GM18868 (cell line): ENCODE results near the gene NELFE.
"Not testable (repeated sequence)": the region's sequence is repeated elsewhere in the genome, so short reads cannot be mapped to it uniquely, and the experiment has no call there.

ENCODE experiments used
- ATAC-seq: cut with Tn5 transposase; IDR thresholded peaks from one replicate; pipeline ENCODE4 v1.9.1; 2021; ENCODE audit warnings: mild to moderate bottlenecking, moderate library complexity; ENCODE audit not compliant: unreplicated experiment

The NELFE gene

DNA sequence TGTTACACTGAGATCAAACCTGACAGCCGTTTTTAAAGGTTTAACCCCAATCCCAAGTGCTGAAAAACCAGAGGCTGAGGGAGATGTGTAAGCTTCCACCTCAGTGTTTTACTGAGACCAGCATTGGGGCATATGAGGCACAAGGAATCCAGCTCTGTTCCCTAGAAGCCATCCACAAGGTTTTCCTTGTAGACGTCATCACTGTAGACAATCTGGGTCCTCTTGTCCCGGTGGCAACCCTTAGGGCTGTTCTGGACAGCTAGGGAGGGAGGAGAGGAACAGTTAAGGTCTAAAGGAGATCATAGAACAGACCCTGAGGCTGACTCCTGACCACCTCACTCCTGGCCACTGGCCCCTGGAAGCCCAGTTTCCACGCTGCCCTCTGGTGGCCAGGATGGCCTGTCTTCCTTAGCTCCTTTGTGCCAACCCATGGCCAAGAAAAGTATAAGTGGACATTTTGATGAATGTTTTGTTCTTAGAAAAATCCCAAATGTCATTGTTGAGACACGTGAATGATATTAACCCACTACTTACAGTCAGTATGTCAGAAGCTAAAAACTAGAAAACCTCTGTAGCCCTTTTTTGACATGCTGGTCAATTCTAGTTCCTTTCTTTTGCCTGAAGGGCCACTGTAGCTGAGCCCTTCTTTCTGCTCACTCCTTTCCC lies 6.5 kb downstream of the NELFE start:
- ATAC-seq: no peak

DNA sequence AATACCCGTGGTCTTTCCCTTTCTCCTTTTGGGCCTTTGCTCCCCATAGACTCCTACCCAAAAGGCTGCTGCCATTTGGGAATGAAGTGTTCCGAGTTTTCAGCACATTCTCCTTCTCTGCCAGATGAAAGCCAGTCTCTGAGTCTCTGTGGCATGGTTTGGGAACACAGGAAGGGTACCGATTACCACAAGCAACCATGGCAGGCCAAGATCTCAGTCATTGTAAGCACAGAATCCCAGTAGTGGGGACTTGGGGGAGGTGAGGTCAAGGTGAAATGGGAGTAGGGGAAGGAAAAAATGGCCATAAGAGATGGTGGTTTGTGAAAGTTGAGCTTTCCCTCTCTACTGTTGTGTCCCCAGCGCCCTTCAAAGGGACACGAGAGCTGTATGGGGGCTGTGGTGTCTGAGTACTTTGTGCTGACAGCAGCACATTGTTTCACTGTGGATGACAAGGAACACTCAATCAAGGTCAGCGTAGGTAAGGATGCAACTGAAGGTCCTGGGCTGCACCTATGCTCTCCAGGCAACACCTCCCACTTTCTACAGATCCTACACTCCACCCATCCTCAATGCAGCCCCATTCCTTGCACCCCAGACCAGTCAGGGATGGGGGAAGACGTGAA lies 8.7 kb downstream of the NELFE start:
- ATAC-seq: no peak

DNA sequence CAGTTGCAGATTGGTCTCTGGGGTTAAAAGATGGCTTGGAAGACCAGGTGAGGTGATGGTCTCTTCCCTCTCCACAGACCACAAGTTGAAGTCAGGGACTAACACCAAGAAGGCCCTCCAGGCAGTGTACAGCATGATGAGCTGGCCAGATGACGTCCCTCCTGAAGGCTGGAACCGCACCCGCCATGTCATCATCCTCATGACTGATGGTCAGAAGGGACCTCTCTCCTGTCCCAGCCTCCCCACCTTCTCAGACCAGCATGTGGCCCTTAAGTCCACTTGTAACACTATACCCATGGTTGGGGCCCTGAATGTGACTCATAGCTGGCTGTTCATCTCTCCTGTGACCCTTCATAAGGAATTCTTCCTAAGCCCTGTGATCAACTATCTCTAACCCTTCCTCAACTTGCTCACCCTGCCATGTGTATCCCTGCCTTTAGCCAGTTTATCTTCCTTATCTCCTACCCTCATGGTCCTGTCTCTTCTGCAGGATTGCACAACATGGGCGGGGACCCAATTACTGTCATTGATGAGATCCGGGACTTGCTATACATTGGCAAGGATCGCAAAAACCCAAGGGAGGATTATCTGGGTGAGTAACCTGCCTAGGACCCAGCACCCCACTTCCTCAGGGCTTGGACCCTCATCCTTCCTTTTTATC lies 9.9 kb downstream of the NELFE start:
- ATAC-seq: no peak

DNA sequence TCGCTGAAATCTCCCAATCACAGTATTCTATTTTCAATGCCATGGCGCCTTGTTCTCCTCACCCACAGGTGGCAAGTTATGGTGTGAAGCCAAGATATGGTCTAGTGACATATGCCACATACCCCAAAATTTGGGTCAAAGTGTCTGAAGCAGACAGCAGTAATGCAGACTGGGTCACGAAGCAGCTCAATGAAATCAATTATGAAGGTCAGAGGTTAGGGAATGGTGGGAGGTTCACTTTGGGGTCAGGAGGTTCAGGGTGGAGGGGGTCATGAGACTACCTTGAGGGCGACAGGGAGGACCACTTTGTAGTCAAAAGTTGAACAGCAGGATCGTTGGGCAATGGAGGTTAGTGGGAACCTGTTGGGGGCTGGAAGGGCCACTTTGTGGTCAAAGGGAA lies 10.5 kb downstream of the NELFE start:
- no peak for ATAC-seq

DNA sequence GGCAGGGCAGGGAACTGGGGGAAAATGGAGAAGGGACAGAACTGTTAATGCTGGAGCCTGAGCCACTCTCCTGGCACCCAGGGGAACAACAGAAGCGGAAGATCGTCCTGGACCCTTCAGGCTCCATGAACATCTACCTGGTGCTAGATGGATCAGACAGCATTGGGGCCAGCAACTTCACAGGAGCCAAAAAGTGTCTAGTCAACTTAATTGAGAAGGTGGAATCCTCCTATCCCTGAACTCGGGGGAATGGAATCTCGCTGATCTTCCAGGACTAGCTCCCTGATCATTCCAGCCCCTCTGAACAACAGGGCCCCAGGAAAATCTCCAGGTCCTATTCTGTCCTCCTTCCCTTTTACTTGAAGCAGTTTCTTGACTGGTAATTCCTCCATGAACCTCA lies 10.9 kb downstream of the NELFE start:
- ATAC-seq: no peak

DNA sequence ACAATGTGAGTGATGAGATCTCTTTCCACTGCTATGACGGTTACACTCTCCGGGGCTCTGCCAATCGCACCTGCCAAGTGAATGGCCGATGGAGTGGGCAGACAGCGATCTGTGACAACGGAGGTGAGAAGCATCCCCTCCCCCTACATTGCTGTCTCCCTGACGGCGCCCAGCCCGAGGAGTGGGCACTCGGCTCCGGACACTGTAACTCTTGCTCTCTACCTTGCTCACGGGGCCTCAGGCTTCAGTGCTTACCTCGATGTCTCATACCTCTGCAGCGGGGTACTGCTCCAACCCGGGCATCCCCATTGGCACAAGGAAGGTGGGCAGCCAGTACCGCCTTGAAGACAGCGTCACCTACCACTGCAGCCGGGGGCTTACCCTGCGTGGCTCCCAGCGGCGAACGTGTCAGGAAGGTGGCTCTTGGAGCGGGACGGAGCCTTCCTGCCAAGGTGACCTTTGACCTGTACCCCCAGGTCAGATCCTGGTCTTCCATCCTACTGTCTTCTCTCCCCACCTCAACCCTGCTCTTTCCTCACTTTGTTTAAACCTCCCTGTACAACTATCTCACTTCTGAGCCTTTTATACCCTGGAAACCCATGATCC lies 11.6 kb downstream of the NELFE start:
- no peak for ATAC-seq

DNA sequence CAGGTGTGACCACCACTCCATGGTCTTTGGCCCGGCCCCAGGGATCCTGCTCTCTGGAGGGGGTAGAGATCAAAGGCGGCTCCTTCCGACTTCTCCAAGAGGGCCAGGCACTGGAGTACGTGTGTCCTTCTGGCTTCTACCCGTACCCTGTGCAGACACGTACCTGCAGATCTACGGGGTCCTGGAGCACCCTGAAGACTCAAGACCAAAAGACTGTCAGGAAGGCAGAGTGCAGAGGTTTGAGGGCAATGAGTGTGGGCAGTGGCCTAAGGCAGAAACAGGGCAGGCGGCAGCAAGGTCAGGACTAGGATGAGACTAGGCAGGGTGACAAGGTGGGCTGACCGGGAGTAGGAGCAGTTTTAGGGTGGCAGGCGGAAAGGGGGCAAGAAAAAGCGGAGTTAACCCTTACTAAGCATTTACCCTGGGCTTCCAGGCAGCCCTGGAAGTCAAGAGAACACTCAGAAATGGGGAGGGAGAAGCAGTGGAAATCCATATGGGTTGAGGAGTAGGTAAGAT lies 12.3 kb downstream of the NELFE start:
- ATAC-seq: no peak

DNA sequence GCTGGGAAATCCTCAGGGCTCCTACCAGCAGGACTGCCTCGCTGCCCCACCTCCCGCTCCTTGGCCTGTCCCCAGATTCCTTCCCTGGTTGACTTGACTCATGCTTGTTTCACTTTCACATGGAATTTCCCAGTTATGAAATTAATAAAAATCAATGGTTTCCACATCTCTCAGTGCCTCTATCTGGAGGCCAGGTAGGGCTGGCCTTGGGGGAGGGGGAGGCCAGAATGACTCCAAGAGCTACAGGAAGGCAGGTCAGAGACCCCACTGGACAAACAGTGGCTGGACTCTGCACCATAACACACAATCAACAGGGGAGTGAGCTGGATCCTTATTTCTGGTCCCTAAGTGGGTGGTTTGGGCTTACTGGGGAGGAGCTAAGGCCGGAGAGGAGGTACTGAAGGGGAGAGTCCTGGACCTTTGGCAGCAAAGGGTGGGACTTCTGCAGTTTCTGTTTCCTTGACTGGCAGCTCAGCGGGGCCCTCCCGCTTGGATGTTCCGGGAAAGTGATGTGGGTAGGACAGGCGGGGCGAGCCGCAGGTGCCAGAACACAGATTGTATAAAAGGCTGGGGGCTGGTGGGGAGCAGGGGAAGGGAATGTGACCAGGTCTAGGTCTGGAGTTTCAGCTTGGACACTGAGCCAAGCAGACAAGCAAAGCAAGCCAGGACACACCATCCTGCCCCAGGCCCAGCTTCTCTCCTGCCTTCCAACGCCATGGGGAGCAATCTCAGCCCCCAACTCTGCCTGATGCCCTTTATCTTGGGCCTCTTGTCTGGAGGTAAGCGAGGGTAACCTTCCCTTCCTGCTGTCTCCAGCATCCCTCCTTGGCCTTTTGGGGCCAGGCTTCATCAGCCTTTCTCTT lies 13.0 kb downstream of the NELFE start, which contains the start of gene CFB:
Gene CFB, plus strand, starts transcription at position 589 of the 863 bp plus-strand sequence. Its CDS starts 127 bp downstream, at position 716.
- no peak for ATAC-seq

DNA sequence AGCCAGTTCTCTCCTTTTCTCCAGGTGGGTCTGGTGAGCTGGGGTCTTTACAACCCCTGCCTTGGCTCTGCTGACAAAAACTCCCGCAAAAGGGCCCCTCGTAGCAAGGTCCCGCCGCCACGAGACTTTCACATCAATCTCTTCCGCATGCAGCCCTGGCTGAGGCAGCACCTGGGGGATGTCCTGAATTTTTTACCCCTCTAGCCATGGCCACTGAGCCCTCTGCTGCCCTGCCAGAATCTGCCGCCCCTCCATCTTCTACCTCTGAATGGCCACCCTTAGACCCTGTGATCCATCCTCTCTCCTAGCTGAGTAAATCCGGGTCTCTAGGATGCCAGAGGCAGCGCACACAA lies 13.6 kb downstream of the NELFE start:
- no peak for ATAC-seq

DNA sequence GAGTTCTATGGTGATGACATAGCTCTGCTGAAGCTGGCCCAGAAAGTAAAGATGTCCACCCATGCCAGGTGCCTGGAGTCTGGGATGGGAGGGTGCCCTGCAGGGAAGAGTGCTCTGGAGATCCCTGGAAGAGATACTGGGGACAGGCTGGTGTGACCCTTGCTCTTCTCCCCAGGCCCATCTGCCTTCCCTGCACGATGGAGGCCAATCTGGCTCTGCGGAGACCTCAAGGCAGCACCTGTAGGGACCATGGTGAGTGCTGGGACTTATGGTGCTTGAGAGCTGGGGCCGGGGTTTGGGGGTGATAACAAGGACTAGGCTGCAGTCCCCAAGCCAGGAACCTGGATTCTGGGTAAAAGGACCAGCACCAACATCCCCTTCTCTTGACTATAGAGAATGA lies 15.0 kb downstream of the NELFE start:
- no peak for ATAC-seq

DNA sequence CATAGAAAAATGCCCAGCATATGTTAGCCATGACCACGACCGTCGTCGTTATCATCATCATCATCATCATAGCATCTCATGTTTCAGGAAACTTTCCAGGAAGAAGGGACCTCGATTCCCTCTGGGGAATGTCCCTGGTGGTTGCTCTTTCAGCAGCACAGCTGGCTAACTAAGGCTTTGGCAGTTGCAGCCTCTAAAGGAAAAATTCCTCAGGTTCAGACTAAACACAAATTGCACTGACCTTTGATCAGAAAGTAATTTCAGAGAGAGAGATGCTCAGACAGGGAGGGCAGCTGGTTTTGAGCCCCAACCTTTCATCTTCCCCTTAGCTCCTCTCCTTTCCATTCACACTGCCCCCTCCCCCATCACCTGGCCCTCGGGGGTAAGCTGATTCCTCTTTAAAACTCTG lies 18.5 kb downstream of the NELFE start:
- ATAC-seq: no peak

DNA sequence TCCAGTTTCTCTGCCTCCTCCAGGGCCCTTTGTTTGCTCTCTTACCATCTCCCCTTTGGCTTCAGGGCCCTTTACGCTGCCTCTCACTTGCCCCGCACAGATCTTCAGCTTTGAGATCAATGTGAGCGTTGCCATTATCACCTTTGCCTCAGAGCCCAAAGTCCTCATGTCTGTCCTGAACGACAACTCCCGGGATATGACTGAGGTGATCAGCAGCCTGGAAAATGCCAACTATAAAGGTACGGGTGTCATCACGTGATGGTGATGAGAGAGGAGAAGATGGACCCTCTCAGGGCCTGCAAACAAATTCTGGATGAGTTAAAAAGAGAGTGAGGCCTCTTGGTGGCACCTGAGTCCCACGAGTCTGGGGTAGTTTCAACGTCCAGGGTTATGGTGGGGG lies 22.9 kb downstream of the NELFE start:
- ATAC-seq: no peak

DNA sequence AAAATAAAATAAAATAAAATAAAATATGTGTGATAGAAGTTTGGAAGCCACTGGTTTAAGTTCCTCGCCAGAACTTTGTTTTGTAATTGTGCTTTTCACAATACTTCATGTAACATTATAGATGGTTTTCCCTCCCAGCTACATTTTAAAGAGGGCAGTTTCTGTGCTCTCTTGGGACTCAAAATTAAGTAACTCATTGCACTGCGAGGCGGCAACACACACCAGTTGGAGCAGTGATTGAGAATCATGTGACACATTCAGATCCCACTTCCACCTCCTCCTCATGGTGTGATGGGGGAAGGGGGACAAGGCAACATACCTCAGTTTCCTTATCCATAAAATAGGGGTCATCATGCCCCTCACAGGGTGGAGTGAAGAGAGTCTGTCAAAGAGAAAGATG lies 23.8 kb downstream of the NELFE start:
- no peak for ATAC-seq

DNA sequence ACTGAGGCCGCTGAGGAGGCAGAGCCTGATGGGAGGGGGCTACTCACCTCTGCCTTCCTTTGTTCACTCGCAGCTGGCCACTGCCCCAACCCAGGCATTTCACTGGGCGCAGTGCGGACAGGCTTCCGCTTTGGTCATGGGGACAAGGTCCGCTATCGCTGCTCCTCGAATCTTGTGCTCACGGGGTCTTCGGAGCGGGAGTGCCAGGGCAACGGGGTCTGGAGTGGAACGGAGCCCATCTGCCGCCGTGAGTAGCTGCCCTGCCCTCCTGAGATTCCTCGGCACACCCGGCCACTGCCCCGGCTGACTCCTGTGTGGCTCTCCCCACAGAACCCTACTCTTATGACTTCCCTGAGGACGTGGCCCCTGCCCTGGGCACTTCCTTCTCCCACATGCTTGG lies 25.2 kb downstream of the NELFE start:
- no peak for ATAC-seq

DNA sequence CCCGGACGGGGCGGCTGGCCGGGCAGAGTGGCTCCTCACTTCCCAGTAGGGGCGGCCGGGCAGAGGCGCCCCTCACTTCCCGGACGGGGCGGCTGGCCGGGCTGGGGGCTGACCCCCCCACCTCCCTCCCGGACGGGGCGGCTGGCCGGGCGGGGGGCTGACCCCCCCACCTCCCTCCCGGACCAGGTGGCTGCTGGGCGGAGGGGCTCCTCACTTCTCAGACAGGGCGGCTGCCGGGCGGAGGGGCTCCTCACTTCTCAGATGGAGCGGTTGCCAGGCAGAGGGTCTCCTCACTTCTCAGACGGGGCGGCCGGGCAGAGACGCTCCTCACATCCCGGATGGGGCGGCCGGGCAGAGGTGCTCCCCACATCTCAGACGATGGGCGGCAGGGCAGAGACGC lies 26.6 kb downstream of the NELFE start:
- ATAC-seq: not testable (repeated sequence)

DNA sequence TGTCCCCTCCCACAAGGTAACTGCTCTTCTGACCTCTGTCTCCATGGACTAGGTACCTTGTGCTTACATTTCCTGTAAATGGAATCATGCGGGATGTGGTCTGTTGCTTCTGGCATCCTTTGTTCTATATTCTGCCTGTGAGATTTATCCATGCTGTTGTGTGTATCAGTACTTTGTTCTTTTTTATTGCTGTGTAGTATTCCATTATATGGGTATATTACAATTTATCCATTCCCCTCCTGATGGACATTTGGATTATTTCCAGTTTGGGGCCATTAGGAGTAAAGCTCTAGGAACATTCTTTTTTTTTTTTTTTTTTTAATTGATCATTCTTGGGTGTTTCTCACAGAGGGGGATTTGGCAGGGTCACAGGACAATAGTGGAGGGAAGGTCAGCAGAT lies 27.8 kb downstream of the NELFE start:
- no peak for ATAC-seq

DNA sequence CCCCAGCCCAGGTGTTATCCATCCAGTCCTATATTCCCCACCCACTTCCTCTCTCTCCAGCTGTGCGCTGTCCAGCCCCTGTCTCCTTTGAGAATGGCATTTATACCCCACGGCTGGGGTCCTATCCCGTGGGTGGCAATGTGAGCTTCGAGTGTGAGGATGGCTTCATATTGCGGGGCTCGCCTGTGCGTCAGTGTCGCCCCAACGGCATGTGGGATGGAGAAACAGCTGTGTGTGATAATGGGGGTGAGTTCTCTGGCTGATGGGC lies 30.2 kb downstream of the NELFE start:
- ATAC-seq: no peak

DNA sequence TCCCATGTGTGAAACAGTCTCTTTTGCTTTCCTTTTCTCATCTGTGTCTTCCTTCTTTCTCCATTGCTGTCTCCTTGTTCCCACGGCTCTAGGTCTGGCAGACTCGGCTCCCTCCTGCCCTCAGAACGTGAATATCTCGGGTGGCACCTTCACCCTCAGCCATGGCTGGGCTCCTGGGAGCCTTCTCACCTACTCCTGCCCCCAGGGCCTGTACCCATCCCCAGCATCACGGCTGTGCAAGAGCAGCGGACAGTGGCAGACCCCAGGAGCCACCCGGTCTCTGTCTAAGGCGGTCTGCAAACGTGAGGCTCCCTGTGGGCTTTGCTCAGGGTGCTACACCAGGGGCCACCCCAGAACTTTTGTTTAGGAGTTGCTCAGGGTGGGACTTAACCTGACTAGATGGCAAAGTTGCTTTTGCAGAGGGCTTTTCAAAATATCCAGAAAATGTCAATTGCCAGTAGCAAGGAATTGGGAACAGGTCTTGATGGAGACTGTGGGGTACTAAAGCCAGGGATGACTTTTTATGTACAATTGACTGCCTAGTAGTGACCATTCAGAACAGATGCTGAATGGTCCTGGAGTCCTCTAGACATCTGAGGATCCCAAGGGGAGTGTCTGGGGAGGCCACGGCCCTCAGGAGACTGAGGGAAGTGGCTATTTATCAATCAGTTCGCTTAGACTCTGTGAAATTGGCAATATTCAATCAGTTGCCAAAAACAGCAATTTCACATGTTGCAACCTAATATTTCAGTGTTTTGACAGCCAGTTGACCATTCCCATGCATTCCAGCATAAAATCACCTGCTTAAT lies 30.7 kb downstream of the NELFE start:
- no peak for ATAC-seq

DNA sequence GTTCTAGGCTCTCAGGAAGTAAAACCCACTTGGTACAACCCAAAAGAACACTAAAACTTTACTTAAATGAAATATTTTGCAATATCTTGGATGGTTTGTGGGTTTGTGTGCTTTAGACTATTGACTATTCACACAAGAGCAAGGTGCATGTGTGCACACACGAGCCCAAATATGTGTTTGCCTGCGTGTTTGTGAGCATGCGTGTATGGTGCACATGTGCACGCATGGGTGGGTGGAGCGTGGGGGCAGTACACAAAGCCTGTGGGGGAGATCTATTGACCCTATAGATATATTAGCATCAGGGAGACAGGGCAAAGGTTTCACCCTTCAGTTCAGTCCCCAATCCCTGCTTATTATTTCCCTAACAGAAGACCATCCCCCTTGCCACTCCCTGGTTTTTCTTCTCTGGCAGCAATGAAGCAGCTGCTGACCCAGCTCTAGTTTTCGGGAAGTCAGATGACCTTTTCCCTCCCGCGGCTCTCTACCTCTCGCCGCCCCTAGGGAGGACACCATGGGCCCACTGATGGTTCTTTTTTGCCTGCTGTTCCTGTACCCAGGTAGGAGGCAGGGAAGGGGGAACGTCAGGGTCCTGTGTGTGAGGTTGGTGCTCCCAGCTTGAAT lies 31.4 kb downstream of the NELFE start, which contains the start of gene C2:
Gene C2, plus strand, starts transcription at position 476 of the 621 bp plus-strand sequence. Its CDS starts 36 bp downstream, at position 512.
- ATAC-seq: no peak

DNA sequence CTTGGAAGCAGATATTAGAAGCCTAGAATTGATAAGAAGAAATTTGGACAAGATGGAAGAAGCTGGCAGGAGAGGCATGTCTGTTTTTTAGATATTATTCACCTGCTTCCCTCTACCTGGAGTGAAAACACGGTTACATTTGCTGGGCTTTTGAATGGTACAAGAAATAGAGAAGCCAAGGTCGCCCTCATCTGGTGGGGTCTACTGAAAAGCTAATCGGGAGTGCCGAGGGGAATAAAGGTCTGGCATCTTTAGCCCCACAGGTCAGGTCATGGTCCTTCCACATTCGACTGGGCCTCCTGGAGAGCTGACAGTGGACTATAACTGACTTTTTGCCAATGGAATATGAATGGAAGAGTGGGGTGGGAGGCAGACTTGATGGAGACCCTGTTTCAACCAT lies 35.8 kb downstream of the NELFE start:
- ATAC-seq: no peak
